ENCODE data around the gene ZDHHC21.

GRCh38 chr9:14731294-14731981 lies 38.2 kb upstream of the ZDHHC21 start:
- TF ChIP-seq CTCF (IDR thresholded peaks at IDR 0.05) (no peak), POLR2A (IDR thresholded peaks at IDR 0.05) (no peak)
